ENCODE results near the gene CXCR2. TPM values are rescaled to one million over a fixed set of nuclear protein-coding genes. Genes with fewer than 3 reads are reported as not detected.

Gene CXCR2
- 0.52 and 0.82 TPM in 2 replicates for total RNA-seq (2014; rRNA removed; shearing (Covaris generic))
- polyA plus RNA-seq (2016; fragmentation: Nextera tagmentation; extraction: Ambion mirVana): 0.71 and 1.6 TPM in 2 replicates
- long read RNA-seq, partial matches to known transcripts: 0 of 3 reads
- long read RNA-seq, other reads (novel, unspliced or antisense): 1 of 3 reads

- Histone ChIP-seq H3K4me3 (no peak within 1 kb of the TSS), H3K27ac (ENCODE audit: low read depth) (no peak within 1 kb of the TSS), H3K79me2 (replicated peaks; ENCODE audit: insufficient read depth) (no peaks in the 10 kb centered on the region), H3K9me2 (ENCODE audit: insufficient read depth) (peaks cover 5% of the 10 kb centered on the region; the same call in 1 of the 2 replicates), H3K36me3 (ENCODE audit: insufficient read depth) (no peaks in the 10 kb centered on the region), H3K27me3 (ENCODE audit: insufficient read depth) (no peaks in the 10 kb centered on the region), H4K20me1 (replicated peaks; ENCODE audit: insufficient read depth) (no peaks in the 10 kb centered on the region), H3F3A (replicated peaks; ENCODE audit: low read depth) (no peaks in the 10 kb centered on the region; the same call in 1 of the 2 replicates), H2AFZ (peak within 1 kb of the TSS; percentile 91), H3K4me1 (ENCODE audit: insufficient read depth) (peaks cover 15% of the 10 kb centered on the region; the same call in 1 of the 2 replicates), H3K4me2 (no peak within 1 kb of the TSS; the same call in 1 of the 2 replicates)
- H3K27ac Mint-ChIP-seq: peak within 1 kb of the TSS; percentile 67; the same call in 1 of the 2 replicates
- H3K36me3 Mint-ChIP-seq (ENCODE audit: low read depth): peaks cover 4% of the 10 kb centered on the region; the same call in 1 of the 3 replicates
- H3K9me3 Mint-ChIP-seq: peaks cover 22% of the 10 kb centered on the region; the same call in 2 of the 3 replicates
- DNase-seq (ENCODE audit: low spot score) (peak; percentile 47), ATAC-seq (peak; percentile 85)
- peaks cover 14% of the 10 kb centered on the region for H3K4me1 Mint-ChIP-seq
- TF ChIP-seq NANOG (IDR thresholded peaks at IDR 0.05; ENCODE audit: borderline replicate concordance) (no peak), CREB1 (CRISPR knock-in tag; IDR thresholded peaks at IDR 0.05; ENCODE audit: low read depth) (no peak), EZH2phosphoT487 (IDR thresholded peaks at IDR 0.05; ENCODE audit: unreplicated experiment) (no peak), POLR2AphosphoS5 (IDR thresholded peaks at IDR 0.05; ENCODE audit: low read depth) (no peak), ETS1 (IDR thresholded peaks at IDR 0.05) (no peak), CTCF (conservative IDR thresholded peaks at IDR 0.05; ENCODE audit: low read depth in 2 of 2) (no peak), REST (IDR thresholded peaks at IDR 0.05; ENCODE audit: unreplicated experiment) (no peak), ZNF114 (CRISPR knock-in tag; IDR thresholded peaks at IDR 0.05) (no peak), JUNB (IDR thresholded peaks at IDR 0.05; ENCODE audit: unreplicated experiment) (no peak), STAT1 (IDR thresholded peaks at IDR 0.05; ENCODE audit: unreplicated experiment) (no peak), ZNF462 (CRISPR knock-in tag; IDR thresholded peaks at IDR 0.05) (no peak), ZNF331 (CRISPR knock-in tag; IDR thresholded peaks at IDR 0.05; ENCODE audit: low read depth) (no peak), EZH2 (IDR thresholded peaks at IDR 0.05; ENCODE audit: low read depth, unreplicated experiment) (no peak)
- H3K4me3 Mint-ChIP-seq: no peak within 1 kb of the TSS
- H3K27me3 Mint-ChIP-seq (ENCODE audit: insufficient read depth, low read depth, poor library complexity): peaks cover 7% of the 10 kb centered on the region
These were observed at the start of gene CXCR2 for GRCh38 chr2:218125626-218126080. CXCR2 (plus strand) TSS chr2:218126028; CDS start chr2:218134802, 8,774 bp downstream.

Measured in GM23338 (cell line).